PC-9 (cell line): Measurements from ENCODE around the gene MT1B. TPM values are rescaled to one million over a fixed set of nuclear protein-coding genes. Genes with fewer than 3 reads are reported as not detected.

Experiments used
- BruUV-seq: library from RNA; stranded (reverse); fragments of 400-500 nt; replicated peaks from 2 replicates; lab custom pipeline; 2021; lab: Mats Ljungman, UMichigan
- CTCF ChIA-PET: fragments of 300-600 bp; sonication (Branson Sonifier 250); formaldehyde crosslinking; loops from one replicate; lab custom pipeline; 2022; ENCODE audit warnings: antibody characterized with exemption; lab: Charles Lee
- POLR2A ChIA-PET: fragments of 300-600 bp; sonication (Branson Sonifier 250); formaldehyde crosslinking; loops from one replicate; lab custom pipeline; 2022; ENCODE audit warnings: antibody characterized with exemption; ENCODE audit not compliant: unreplicated experiment; lab: Charles Lee
- DNase-seq, 2 experiments: peaks; one replicate each; pipeline versions ENCODE4 v3.0.0 to v3.0.0-alpha.2; 2015 to 2022; ENCODE audit warnings: mixed read lengths in 1 of 2
- H2AFZ ChIP-seq: fragments of 200-600 bp; sonication (generic); 2 replicates; pipeline ENCODE4 v1.8.1; 2017; ENCODE audit warnings: antibody characterized with exemption
- H3F3A ChIP-seq: fragments of 200-600 bp; sonication (generic); 2 replicates; pipeline ENCODE4 v1.8.1; 2017; ENCODE audit warnings: antibody characterized with exemption, mild to moderate bottlenecking, low read depth; ENCODE audit not compliant: insufficient read depth
- H3K27ac ChIP-seq: fragments of 200-600 bp; sonication (generic); 2 replicates; pipeline ENCODE4 v1.6.1; 2016; ENCODE audit warnings: mixed run types
- H3K27me3 ChIP-seq: fragments of 200-600 bp; sonication (generic); 2 replicates; pipeline ENCODE4 v1.6.1; 2016; ENCODE audit warnings: low read depth, mixed run types; ENCODE audit not compliant: insufficient read depth
- H3K36me3 ChIP-seq: fragments of 200-600 bp; sonication (generic); 2 replicates; pipeline ENCODE4 v1.6.1; 2016; ENCODE audit warnings: low read depth, mixed run types
- H3K4me1 ChIP-seq: fragments of 200-600 bp; sonication (generic); replicated peaks from 2 replicates; pipeline ENCODE4 v1.6.1; 2016; ENCODE audit warnings: mixed run types; ENCODE audit not compliant: insufficient read depth
- H3K4me2 ChIP-seq: fragments of 200-600 bp; sonication (generic); 2 replicates; pipeline ENCODE4 v1.6.1; 2017; ENCODE audit warnings: mixed run types
- H3K4me3 ChIP-seq: fragments of 200-600 bp; sonication (generic); 2 replicates; pipeline ENCODE4 v1.6.1; 2016; ENCODE audit warnings: mixed run types
- H3K79me2 ChIP-seq: fragments of 200-600 bp; sonication (generic); 2 replicates; pipeline ENCODE4 v1.6.1; 2017; ENCODE audit warnings: low read depth, mixed run types
- H3K9me2 ChIP-seq: fragments of 200-600 bp; sonication (generic); 2 replicates; pipeline ENCODE4 v1.8.1; 2017; ENCODE audit warnings: mild to moderate bottlenecking; ENCODE audit not compliant: insufficient read depth
- H3K9me3 ChIP-seq: fragments of 200-600 bp; sonication (generic); 2 replicates; pipeline ENCODE4 v1.8.1; 2016; ENCODE audit warnings: low read depth; ENCODE audit not compliant: insufficient read depth
- H4K20me1 ChIP-seq: fragments of 200-600 bp; sonication (generic); 2 replicates; pipeline ENCODE4 v1.8.1; 2017; ENCODE audit not compliant: insufficient read depth
- CTCF ChIP-seq: fragments of 200-600 bp; sonication (generic); conservative IDR thresholded peaks from 2 replicates; pipeline ENCODE4 v1.6.1; 2017; ENCODE audit warnings: mixed run types, antibody characterized with exemption, mild to moderate bottlenecking, moderate library complexity
- EZH2 ChIP-seq: fragments of 200-600 bp; sonication (generic); IDR thresholded peaks from 2 replicates; pipeline ENCODE4 v1.8.0; 2017; ENCODE audit warnings: antibody characterized with exemption, low read depth
- intact Hi-C: fragments of 100-400 bp; cut with micrococcal nuclease; formaldehyde crosslinking; loops from one replicate; pipeline ENCODE4 v1.10.0; 2022; ENCODE audit not compliant: unreplicated experiment
- total RNA-seq: library from RNA; stranded (reverse); gene quantifications from 2 replicates; pipeline ENCODE4 v1.2.3, GENCODE V29; 2021

MT1B gene
- total RNA-seq, 1 experiment from 2014 or later, result not detected

GRCh38 chr16:56629531-56629930 is 22.2 kb upstream of the MT1B start:
- Histone ChIP-seq H3K27ac (no peak overlapping the region), H3K36me3 (no peaks in the 10 kb centered on the region), H3K4me1 (peaks cover 7% of the 10 kb centered on the region), H2AFZ (no peak overlapping the region), H3K4me3 (no peak overlapping the region), H3F3A (peaks cover 8% of the 10 kb centered on the region; the same call in 1 of the 2 replicates), H3K79me2 (no peaks in the 10 kb centered on the region), H3K27me3 (no peaks in the 10 kb centered on the region), H3K9me2 (no peaks in the 10 kb centered on the region), H3K4me2 (no peak overlapping the region), H4K20me1 (no peaks in the 10 kb centered on the region), H3K9me3 (no peaks in the 10 kb centered on the region)
- intact Hi-C loops, result no loop called here
- no peak for TF ChIP-seq EZH2
- no peak for TF ChIP-seq CTCF
- ChIA-PET POLR2A (no interaction called here), CTCF (no interaction called here)
- no peak for DNase-seq
- no TSS peak for BruUV-seq

- DNase-seq, result no peak
- peaks cover 8% of the 10 kb centered on the region; the same call in 1 of the 2 replicates for H3F3A ChIP-seq
- no peaks in the 10 kb centered on the region for H3K36me3 ChIP-seq
- CTCF ChIA-PET, result no interaction called here
- H3K4me1 ChIP-seq, result peaks cover 7% of the 10 kb centered on the region
- H4K20me1 ChIP-seq, result no peaks in the 10 kb centered on the region
- no peak overlapping the region for H3K4me3 ChIP-seq
- no peaks in the 10 kb centered on the region for H3K9me2 ChIP-seq
- intact Hi-C loops, result no loop called here
- H3K4me2 ChIP-seq, result no peak overlapping the region
- H3K27ac ChIP-seq, result no peak overlapping the region
- TF ChIP-seq EZH2 (no peak), CTCF (no peak)
- H2AFZ ChIP-seq, result no peak overlapping the region
- H3K9me3 ChIP-seq, result no peaks in the 10 kb centered on the region
- H3K27me3 ChIP-seq, result no peaks in the 10 kb centered on the region
- no TSS peak for BruUV-seq
- H3K79me2 ChIP-seq, result no peaks in the 10 kb centered on the region
- POLR2A ChIA-PET, result no interaction called here
Observed at GRCh38 chr16:56630134-56630533, 21.6 kb upstream of the MT1B start.

- ChIA-PET CTCF (no interaction called here), POLR2A (no interaction called here)
- H3K36me3 ChIP-seq, result no peaks in the 10 kb centered on the region
- no peaks in the 10 kb centered on the region for H3K9me2 ChIP-seq
- no peaks in the 10 kb centered on the region for H4K20me1 ChIP-seq
- no TSS peak for BruUV-seq
- intact Hi-C loops, result no loop called here
- peaks cover 8% of the 10 kb centered on the region for H3K4me1 ChIP-seq
- H3K4me2 ChIP-seq, result no peak overlapping the region
- H3K9me3 ChIP-seq, result no peaks in the 10 kb centered on the region
- TF ChIP-seq CTCF, result no peak
- TF ChIP-seq EZH2, result no peak
- no peak for DNase-seq
- H2AFZ ChIP-seq, result no peak overlapping the region
- no peak overlapping the region for H3K4me3 ChIP-seq
- H3K27ac ChIP-seq, result no peak overlapping the region
- peaks cover 8% of the 10 kb centered on the region; the same call in 1 of the 2 replicates for H3F3A ChIP-seq
- H3K79me2 ChIP-seq, result no peaks in the 10 kb centered on the region
- no peaks in the 10 kb centered on the region for H3K27me3 ChIP-seq
Observed at GRCh38 chr16:56631197-56631596, 20.5 kb upstream of the MT1B start.
